CD14-positive monocyte (primary cell): ENCODE measurements around the gene DKK2. TPM values are rescaled to one million over a fixed set of nuclear protein-coding genes. Genes with fewer than 3 reads are reported as not detected.

Experiments used
- DNase-seq, 3 donors: peaks; one replicate each; pipeline ENCODE4 v3.0.0-alpha.2; 2011 to 2022
- H2AFZ ChIP-seq: 2 replicates; pipeline ENCODE4 v1.6.0; 2012; ENCODE audit warnings: mild to moderate bottlenecking, low read depth, low read length, inconsistent platforms; ENCODE audit not compliant: insufficient read depth, poor library complexity, severe bottlenecking
- H3K27ac ChIP-seq, 2 donors: 1 replicate in 1 of 2; 2 replicates in 1 of 2; pipeline ENCODE4 v1.5.1; 2012 to 2013; ENCODE audit warnings: low read length in 2 of 2, control low read depth in 1 of 2, inconsistent platforms in 1 of 2, low read depth in 1 of 2, mild to moderate bottlenecking in 1 of 2
- H3K27me3 ChIP-seq, 2 donors: one replicate each; pipeline versions ENCODE4 v1.6.0 to v1.6.1; 2011 to 2013; ENCODE audit warnings: low read length in 2 of 2; ENCODE audit not compliant: control insufficient read depth in 2 of 2, insufficient read depth in 2 of 2
- H3K36me3 ChIP-seq, 2 donors: replicated peaks in 1 of 2; 1 replicate in 1 of 2; 2 replicates in 1 of 2; pipeline versions ENCODE4 v1.5.1 to v1.6.1; 2012 to 2013; ENCODE audit warnings: low read length in 2 of 2, control low read depth in 1 of 2, inconsistent platforms in 1 of 2, mild to moderate bottlenecking in 1 of 2; ENCODE audit not compliant: insufficient read depth in 2 of 2, control insufficient read depth in 1 of 2
- H3K4me1 ChIP-seq, 2 donors: 1 replicate in 1 of 2; 2 replicates in 1 of 2; pipeline versions ENCODE4 v1.5.1 to v1.6.1; 2012 to 2013; ENCODE audit warnings: low read length in 2 of 2, control low read depth in 1 of 2, inconsistent platforms in 1 of 2, mild to moderate bottlenecking in 1 of 2, moderate library complexity in 1 of 2; ENCODE audit not compliant: insufficient read depth in 2 of 2, control insufficient read depth in 1 of 2
- H3K4me2 ChIP-seq: replicated peaks from 2 replicates; pipeline ENCODE3; 2012; ENCODE audit warnings: low read length, moderate library complexity, mild to moderate bottlenecking; ENCODE audit not compliant: poor library complexity, severe bottlenecking; ENCODE audit errors: extremely low read depth
- H3K4me3 ChIP-seq, 3 experiments: fragments of 200-600 bp in 1 of 3; sonication (generic) in 1 of 3; replicated peaks in 1 of 3; 1 replicate in 2 of 3; 2 replicates in 1 of 3; pipeline ENCODE4 v1.5.1; 2011 to 2013; ENCODE audit warnings: low read length in 3 of 3, mild to moderate bottlenecking in 3 of 3, control low read depth in 2 of 3, low read depth in 2 of 3, inconsistent platforms in 1 of 3, moderate library complexity in 1 of 3
- H3K79me2 ChIP-seq: 2 replicates; pipeline ENCODE4 v1.6.0; 2012; ENCODE audit warnings: mild to moderate bottlenecking, control low read depth, inconsistent platforms, low read length, moderate library complexity; ENCODE audit not compliant: insufficient read depth
- H3K9ac ChIP-seq: 2 replicates; pipeline ENCODE4 v1.6.0; 2017; ENCODE audit warnings: low read length, mild to moderate bottlenecking; ENCODE audit not compliant: insufficient read depth, poor library complexity, severe bottlenecking
- H3K9me3 ChIP-seq, 2 donors: replicated peaks in 1 of 2; 1 replicate in 1 of 2; 2 replicates in 1 of 2; pipeline versions ENCODE4 v1.5.1 to v1.6.1; 2012 to 2013; ENCODE audit warnings: low read length in 2 of 2, control low read depth in 1 of 2; ENCODE audit not compliant: control insufficient read depth in 1 of 2, insufficient read depth in 1 of 2
- H4K20me1 ChIP-seq: 2 replicates; pipeline ENCODE4 v1.6.0; 2012; ENCODE audit warnings: mild to moderate bottlenecking, low read length, control low read depth, moderate library complexity; ENCODE audit not compliant: insufficient read depth
- H3K27ac Mint-ChIP-seq, 7 donors: one replicate each; pipeline ENCODE4 v1.8.0; 2020; ENCODE audit warnings: mild to moderate bottlenecking in 7 of 7, mixed read lengths in 7 of 7, moderate library complexity in 6 of 7, inconsistent platforms in 2 of 7
- H3K27me3 Mint-ChIP-seq, 3 donors: one replicate each; pipeline ENCODE4 v1.8.0; 2021 to 2022; ENCODE audit warnings: low read depth in 3 of 3, mild to moderate bottlenecking in 3 of 3, mixed read lengths in 3 of 3, moderate library complexity in 3 of 3, inconsistent platforms in 1 of 3
- H3K36me3 Mint-ChIP-seq, 2 donors: one replicate each; pipeline ENCODE4 v1.8.0; 2020; ENCODE audit warnings: mixed read lengths in 2 of 2, inconsistent platforms in 1 of 2, mild to moderate bottlenecking in 1 of 2
- H3K4me1 Mint-ChIP-seq: one replicate; pipeline ENCODE4 v1.8.0; 2020; ENCODE audit warnings: mild to moderate bottlenecking, mixed read lengths
- H3K4me3 Mint-ChIP-seq, 2 donors: one replicate each; pipeline ENCODE4 v1.8.0; 2020; ENCODE audit warnings: mild to moderate bottlenecking in 2 of 2, mixed read lengths in 2 of 2, moderate library complexity in 1 of 2
- H3K9me3 Mint-ChIP-seq, 7 donors: one replicate each; pipeline ENCODE4 v1.8.0; 2020 to 2022; ENCODE audit warnings: mixed read lengths in 7 of 7, mild to moderate bottlenecking in 6 of 7, moderate library complexity in 6 of 7, inconsistent platforms in 2 of 7
- WGBS: methylation state at CpG from one replicate; pipeline ENCODE4 v1.1.5; 2013; ENCODE audit warnings: missing lambda C conversion rate; ENCODE audit not compliant: insufficient coverage; 5-methylcytosine and 5-hydroxymethylcytosine counted together
- intact Hi-C, 2 donors: fragments of 100-400 bp; cut with micrococcal nuclease; formaldehyde crosslinking; loops; one replicate each; pipeline versions ENCODE4 v1.15.0 to v1.15.1; 2023
- polyA plus RNA-seq, 3 donors: library from polyadenylated mRNA; depleted of rRNA in 1 of 3; unstranded in 2 of 3; stranded (reverse) in 1 of 3; fragments of 300-500 nt in 2 of 3; fragments of >200 nt in 1 of 3; fragmentation: Illumina TruSeq in 2 of 3; gene quantifications; 1 replicate in 2 of 3; 2 replicates in 1 of 3; pipeline ENCODE4 v1.2.3, GENCODE V29; 2012 to 2021
- TF ChIP-seq, protein P1 (sequence below): fragments of 200-600 bp; IDR thresholded peaks from one replicate; pipeline ENCODE4 v1.8.0; 2022; ENCODE audit warnings: antibody characterized with exemption, mild to moderate bottlenecking

DKK2 gene
- polyA plus RNA-seq, 3 donors: not detected

DNA sequence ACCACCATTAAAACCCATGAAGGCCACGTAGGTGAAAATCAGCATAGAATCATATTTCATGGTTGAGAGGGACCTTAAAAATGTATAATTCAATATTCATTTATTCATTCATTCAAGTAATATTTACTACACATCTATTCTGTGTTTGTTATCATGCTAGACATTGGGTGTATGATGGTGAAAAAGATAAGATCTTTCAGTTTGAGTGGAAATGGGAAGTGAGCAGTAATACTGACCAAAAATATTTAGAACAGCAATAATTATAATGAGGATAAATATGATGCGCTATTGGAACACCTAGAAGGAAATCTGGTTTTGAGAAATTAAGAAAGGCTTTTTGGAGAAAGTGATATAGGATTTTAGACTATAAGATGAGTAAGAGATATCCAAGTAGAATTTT, 28.0 kb downstream of the DKK2 start:
- Histone ChIP-seq H3K79me2 (no peaks in the 10 kb centered on the region), H4K20me1 (no peaks in the 10 kb centered on the region), H3K9ac (no peak overlapping the region), H3K4me2 (no peak overlapping the region), H3K27me3 (no peaks in the 10 kb centered on the region), H3K4me3 (no peak overlapping the region), H3K27ac (no peak overlapping the region), H3K9me3 (no peaks in the 10 kb centered on the region), H3K36me3 (no peaks in the 10 kb centered on the region), H2AFZ (no peak overlapping the region), H3K4me1 (peaks cover 0 to 3% of the 10 kb centered on the region in 2 donors)
- intact Hi-C loops: no loop called here
- Mint-ChIP-seq H3K36me3 (no peaks in the 10 kb centered on the region), H3K4me1 (no peaks in the 10 kb centered on the region), H3K27ac (no peak overlapping the region), H3K4me3 (no peak overlapping the region), H3K9me3 (peaks cover 0 to 3% (median 2%) of the 10 kb centered on the region in 7 donors), H3K27me3 (peaks cover 0 to 2% (median 1%) of the 10 kb centered on the region in 3 donors)
- TF ChIP-seq, protein P1, sequence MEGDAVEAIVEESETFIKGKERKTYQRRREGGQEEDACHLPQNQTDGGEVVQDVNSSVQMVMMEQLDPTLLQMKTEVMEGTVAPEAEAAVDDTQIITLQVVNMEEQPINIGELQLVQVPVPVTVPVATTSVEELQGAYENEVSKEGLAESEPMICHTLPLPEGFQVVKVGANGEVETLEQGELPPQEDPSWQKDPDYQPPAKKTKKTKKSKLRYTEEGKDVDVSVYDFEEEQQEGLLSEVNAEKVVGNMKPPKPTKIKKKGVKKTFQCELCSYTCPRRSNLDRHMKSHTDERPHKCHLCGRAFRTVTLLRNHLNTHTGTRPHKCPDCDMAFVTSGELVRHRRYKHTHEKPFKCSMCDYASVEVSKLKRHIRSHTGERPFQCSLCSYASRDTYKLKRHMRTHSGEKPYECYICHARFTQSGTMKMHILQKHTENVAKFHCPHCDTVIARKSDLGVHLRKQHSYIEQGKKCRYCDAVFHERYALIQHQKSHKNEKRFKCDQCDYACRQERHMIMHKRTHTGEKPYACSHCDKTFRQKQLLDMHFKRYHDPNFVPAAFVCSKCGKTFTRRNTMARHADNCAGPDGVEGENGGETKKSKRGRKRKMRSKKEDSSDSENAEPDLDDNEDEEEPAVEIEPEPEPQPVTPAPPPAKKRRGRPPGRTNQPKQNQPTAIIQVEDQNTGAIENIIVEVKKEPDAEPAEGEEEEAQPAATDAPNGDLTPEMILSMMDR: no peak
- DNase-seq: no peak
- WGBS: no CpG with 5 or more reads among the region's 2 CpGs

DNA sequence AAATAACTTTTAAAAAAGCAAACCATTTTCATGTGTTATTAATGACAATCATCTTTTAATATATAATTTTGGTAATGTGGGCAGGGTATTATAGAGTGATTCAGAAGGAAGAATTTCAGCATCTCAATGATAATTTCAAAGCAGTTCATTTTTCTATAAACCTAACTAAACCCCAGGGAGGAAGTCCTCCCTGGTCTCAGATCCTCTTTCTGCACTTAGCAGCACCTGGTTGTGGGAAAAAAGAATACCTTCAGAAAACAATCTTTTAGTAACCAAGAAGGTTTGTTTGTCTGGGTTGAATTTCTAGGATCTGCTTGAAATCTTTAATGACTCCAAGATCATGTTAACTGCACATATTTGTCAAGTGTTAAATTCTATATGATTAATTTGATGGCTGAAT, 29.9 kb downstream of the DKK2 start:
- peaks cover 0 to 7% of the 10 kb centered on the region in 2 donors for H3K4me1 ChIP-seq
- no peaks in the 10 kb centered on the region for H3K27me3 ChIP-seq
- no peak for DNase-seq
- H3K4me3 Mint-ChIP-seq: no peak overlapping the region
- H3K27ac ChIP-seq: no peak overlapping the region
- H3K27ac Mint-ChIP-seq: no peak overlapping the region
- TF ChIP-seq, protein P1: no peak
- no peaks in the 10 kb centered on the region for H3K27me3 Mint-ChIP-seq
- H3K9ac ChIP-seq: no peak overlapping the region
- intact Hi-C loops: no loop called here
- H3K36me3 Mint-ChIP-seq: no peaks in the 10 kb centered on the region
- H3K9me3 ChIP-seq: no peaks in the 10 kb centered on the region
- no peak overlapping the region for H3K4me2 ChIP-seq
- no peaks in the 10 kb centered on the region for H4K20me1 ChIP-seq
- H2AFZ ChIP-seq: no peak overlapping the region
- peaks cover 0 to 3% (median 2%) of the 10 kb centered on the region in 7 donors for H3K9me3 Mint-ChIP-seq
- no peaks in the 10 kb centered on the region for H3K36me3 ChIP-seq
- H3K79me2 ChIP-seq: no peaks in the 10 kb centered on the region
- no peaks in the 10 kb centered on the region for H3K4me1 Mint-ChIP-seq
- no peak overlapping the region for H3K4me3 ChIP-seq
